Erythroblast (primary cell): ENCODE results near the gene RELA.

Experiments used
- GATA1 ChIP-seq: IDR thresholded peaks from 2 replicates; pipeline ENCODE4 v1.6.1; 2011; ENCODE audit warnings: low read depth, mild to moderate bottlenecking, control low read depth, low read length, moderate library complexity
- POLR2A ChIP-seq: IDR thresholded peaks from 2 replicates; pipeline ENCODE4 v1.6.1; 2011; ENCODE audit warnings: mild to moderate bottlenecking, low read length

DNA sequence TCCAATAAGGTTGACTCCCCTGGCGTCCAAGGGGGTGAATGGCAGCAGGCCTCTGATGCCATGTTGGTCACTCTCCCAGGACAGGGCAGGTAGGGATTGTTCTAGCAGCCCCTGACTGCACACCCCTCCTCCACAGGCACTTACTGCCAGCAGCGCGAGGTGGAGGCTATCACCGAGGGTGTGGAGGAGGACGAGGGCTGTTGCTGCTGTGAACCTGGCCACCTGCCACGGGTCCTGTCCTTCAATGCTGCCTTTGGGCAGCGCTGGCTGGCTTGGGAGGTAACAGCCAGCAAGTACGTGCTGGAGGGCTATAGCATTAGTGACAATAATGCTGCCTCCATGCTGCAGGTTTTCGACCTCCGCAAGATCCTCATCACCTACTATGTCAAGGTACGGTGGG is 32.5 kb downstream of the RELA start:
- TF ChIP-seq POLR2A = no peak
- TF ChIP-seq GATA1 = no peak
